Fibroblast of the aortic adventitia (primary cell): Measurements from ENCODE around the gene PRAMEF17. TPM values are rescaled to one million over a fixed set of nuclear protein-coding genes. Genes with fewer than 3 reads are reported as not detected.
"Not testable (repeated sequence)": the region's sequence is repeated elsewhere in the genome, so short reads cannot be mapped to it uniquely, and the experiment has no call there.

Experiments
- DNase-seq: peaks from one replicate; pipeline ENCODE4 v3.0.0-alpha.2; 2010; ENCODE audit warnings: low read depth
- H3K4me3 ChIP-seq: 2 replicates; pipeline ENCODE4 v1.5.1; 2011; ENCODE audit warnings: low read depth, mild to moderate bottlenecking, control low read depth, low read length, moderate library complexity
- total RNA-seq: library from RNA; depleted of rRNA; stranded (reverse); fragments of >200 nt; gene quantifications from 2 replicates; pipeline ENCODE4 v1.2.3, GENCODE V29; 2012; ENCODE audit warnings: low replicate concordance
- TF ChIP-seq, protein P1 (sequence below): IDR thresholded peaks from 2 replicates; pipeline ENCODE4 v1.5.1; 2011; ENCODE audit warnings: mild to moderate bottlenecking, low read length, control low read depth, inconsistent platforms; ENCODE audit not compliant: insufficient read depth

The PRAMEF17 gene
- total RNA-seq = not detected in 2 replicates

- not testable (repeated sequence) for DNase-seq, H3K4me3 ChIP-seq
These were observed at the start of gene PRAMEF17 for GRCh38 chr1:13389332-13389731. TSS of gene PRAMEF17 (plus strand) at chr1:13389632. CDS start at chr1:13389658, 26 bp downstream.

- H3K4me3 ChIP-seq, DNase-seq: not testable (repeated sequence)
These were observed 46.9 kb upstream of the PRAMEF17 start for GRCh38 chr1:13342496-13342895.

- not testable (repeated sequence) for H3K4me3 ChIP-seq, DNase-seq
These were observed 42.4 kb upstream of the PRAMEF17 start, which contains the start of gene PRAMEF14 for GRCh38 chr1:13347034-13347433. TSS of gene PRAMEF14 (minus strand) at chr1:13347134. CDS start at chr1:13345314, 1,820 bp downstream.

DNA sequence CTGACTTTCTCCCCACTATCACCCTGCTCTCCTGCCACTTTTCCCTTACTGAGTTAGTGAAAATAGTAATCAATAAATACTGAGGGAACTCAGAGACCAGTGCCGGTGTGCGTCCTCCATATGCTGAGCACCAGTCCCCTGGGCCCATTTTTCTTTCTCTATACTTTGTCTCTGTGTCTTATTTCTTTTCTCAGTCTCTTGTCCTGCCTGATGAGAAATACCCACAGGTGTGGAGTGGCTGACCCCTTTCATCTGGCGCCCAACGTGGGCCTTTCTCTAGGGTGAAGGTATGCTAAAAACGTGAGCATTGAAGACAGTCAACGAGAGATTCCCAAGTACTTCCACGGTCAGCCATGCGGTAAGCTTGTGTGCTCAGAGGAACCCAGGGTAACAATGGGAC is 36.0 kb upstream of the PRAMEF17 start:
- not testable (repeated sequence) for H3K4me3 ChIP-seq, DNase-seq

GRCh38 chr1:13354475-13354874 is 35.0 kb upstream of the PRAMEF17 start:
- H3K4me3 ChIP-seq = not testable (repeated sequence)

GRCh38 chr1:13356774-13357173 is 32.7 kb upstream of the PRAMEF17 start:
- TF ChIP-seq, protein P1, sequence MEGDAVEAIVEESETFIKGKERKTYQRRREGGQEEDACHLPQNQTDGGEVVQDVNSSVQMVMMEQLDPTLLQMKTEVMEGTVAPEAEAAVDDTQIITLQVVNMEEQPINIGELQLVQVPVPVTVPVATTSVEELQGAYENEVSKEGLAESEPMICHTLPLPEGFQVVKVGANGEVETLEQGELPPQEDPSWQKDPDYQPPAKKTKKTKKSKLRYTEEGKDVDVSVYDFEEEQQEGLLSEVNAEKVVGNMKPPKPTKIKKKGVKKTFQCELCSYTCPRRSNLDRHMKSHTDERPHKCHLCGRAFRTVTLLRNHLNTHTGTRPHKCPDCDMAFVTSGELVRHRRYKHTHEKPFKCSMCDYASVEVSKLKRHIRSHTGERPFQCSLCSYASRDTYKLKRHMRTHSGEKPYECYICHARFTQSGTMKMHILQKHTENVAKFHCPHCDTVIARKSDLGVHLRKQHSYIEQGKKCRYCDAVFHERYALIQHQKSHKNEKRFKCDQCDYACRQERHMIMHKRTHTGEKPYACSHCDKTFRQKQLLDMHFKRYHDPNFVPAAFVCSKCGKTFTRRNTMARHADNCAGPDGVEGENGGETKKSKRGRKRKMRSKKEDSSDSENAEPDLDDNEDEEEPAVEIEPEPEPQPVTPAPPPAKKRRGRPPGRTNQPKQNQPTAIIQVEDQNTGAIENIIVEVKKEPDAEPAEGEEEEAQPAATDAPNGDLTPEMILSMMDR = peak; percentile 45
- peak; percentile 54 for DNase-seq
- not testable (repeated sequence) for H3K4me3 ChIP-seq

More at GRCh38 chr1:13354475-13354874, 35.0 kb upstream of the PRAMEF17 start:
- DNase-seq = not testable (repeated sequence)

DNA sequence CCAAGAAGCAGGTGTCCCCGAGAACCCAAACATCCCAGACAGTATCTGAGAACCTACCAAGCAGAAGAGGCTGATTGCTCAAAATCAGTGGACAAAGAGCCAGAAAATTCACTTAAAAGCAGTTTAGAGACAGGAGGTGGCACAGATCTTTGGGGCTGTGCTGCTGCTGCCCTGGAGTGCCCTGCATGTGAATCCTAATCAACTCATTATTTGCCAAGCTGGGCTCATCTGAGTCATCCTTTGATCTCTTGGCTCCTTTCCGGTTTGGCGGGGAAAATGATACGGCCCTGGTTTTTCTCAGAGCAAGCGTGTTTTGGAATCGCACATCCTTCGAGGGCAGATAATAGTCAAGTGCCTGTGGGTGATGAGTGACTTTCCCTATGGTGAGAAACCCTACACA is 27.1 kb upstream of the PRAMEF17 start:
- H3K4me3 ChIP-seq, DNase-seq: not testable (repeated sequence)

GRCh38 chr1:13364928-13365327 is 24.5 kb upstream of the PRAMEF17 start:
- H3K4me3 ChIP-seq, DNase-seq: not testable (repeated sequence)

DNA sequence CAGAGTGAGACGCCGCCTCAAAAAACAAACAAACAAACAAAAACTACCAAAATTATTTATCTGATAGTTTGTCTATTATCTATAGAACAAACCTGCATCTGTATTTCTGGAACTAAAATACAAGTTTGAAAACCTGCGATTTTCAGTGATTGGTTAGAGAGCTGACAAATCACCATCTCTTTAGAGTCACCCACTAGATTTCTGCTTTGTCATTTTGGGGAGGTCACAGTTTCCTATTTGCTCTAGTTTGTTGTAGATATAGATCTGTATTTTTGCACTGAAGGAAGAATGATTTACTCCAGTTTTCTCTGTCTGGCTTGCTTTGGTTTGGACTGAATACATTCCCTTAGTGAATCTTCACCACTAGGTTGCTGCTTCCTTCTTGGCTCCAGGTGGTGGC is 22.9 kb upstream of the PRAMEF17 start:
- H3K4me3 ChIP-seq, DNase-seq: not testable (repeated sequence)

DNA sequence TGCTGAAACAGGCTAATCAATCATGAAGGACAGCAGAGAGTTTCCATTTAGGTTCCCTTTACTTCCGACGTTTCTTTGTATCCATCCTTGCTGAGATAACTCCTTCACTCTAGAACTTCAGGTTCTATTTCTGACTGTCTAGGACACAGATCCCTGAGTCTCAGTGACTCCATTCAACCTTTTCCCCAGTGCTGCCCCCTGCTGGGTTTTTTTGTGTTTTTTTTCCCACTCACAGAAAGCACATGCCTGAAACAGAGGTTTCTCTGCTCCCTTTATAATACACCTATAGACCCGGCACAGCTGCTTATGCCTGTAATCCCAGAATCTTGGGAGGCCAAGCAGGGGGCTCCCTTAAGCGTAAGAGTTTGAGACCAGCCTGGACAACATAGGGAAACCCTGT is 20.9 kb upstream of the PRAMEF17 start:
- not testable (repeated sequence) for H3K4me3 ChIP-seq, DNase-seq

DNA sequence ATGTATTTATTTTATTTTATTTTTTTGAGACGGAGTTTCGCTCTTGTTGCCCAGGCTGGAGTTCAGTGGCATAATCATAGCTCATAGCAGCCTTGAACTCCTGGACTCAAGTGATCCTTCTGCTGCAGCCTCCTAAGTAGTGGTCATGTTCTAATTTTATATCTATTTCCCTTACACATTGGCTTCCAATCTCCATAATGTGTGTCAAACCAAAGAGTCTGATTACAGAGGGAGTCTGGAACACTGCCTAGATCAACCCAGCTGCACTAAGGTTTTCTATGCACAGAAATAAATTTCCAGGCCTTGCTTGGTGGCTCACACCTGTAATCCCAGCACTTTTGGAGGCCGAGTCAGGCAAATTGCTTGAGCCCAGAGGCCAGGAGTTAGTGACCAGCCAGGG is 10.4 kb upstream of the PRAMEF17 start:
- not testable (repeated sequence) for DNase-seq, H3K4me3 ChIP-seq

DNA sequence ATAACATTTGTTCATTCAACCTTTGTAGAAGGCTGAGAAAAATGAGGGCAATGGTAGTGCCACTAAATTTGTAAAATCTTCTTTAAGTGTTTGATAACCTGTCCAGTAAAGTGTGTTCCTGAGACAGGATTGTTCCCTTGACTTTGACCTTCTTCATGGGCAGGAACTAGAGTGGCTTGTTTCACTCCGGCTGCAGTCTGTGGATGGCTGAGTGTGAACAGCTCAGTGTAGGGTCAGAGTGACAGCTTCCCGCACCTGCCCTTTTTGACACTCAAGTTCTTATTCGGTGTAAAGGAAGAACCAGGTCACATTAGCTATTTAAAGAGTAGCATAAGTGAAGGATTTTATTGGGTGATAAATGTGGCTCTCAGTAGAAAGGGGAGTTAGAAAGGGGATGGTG is 9.1 kb upstream of the PRAMEF17 start:
- not testable (repeated sequence) for DNase-seq, H3K4me3 ChIP-seq

GRCh38 chr1:13393004-13393403 is 3.6 kb downstream of the PRAMEF17 start:
- H3K4me3 ChIP-seq, DNase-seq: not testable (repeated sequence)

GRCh38 chr1:13394761-13395160 is 5.3 kb downstream of the PRAMEF17 start:
- H3K4me3 ChIP-seq, DNase-seq: not testable (repeated sequence)

DNA sequence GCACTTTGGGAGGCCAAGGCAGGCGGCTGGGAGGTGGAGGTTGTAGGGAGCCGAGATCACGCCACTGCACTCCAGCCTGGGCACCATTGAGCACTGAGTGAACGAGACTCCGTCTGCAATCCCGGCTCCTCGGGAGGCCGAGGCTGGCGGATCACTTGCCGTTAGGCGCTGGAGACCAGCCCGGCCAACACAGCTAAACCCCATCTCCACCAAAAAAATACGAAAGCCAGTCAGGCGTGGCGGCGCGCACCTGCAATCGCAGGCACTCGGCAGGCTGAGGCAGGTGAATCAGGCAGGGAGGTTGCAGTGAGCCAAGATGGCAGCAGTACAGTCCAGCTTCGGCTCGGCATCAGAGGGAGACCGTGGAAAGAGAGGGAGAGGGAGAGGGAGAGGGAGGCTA is 5.9 kb downstream of the PRAMEF17 start:
- not testable (repeated sequence) for DNase-seq, H3K4me3 ChIP-seq
